Stimulated activated CD4-positive, alpha-beta T cell treated with anti-CD3 and anti-CD28 coated beads, Interleukin-12 subunit alpha, Interleukin-12 subunit beta, amount 100 ng/mL, for 48 hours (primary cell): ENCODE data around the gene GHSR.

Source experiments
- DNase-seq, 3 donors: peaks; one replicate each; pipeline ENCODE4 v3.0.0-alpha.2; 2020; ENCODE audit warnings: low read depth in 2 of 3, low spot score in 1 of 3

GHSR gene, protein sequence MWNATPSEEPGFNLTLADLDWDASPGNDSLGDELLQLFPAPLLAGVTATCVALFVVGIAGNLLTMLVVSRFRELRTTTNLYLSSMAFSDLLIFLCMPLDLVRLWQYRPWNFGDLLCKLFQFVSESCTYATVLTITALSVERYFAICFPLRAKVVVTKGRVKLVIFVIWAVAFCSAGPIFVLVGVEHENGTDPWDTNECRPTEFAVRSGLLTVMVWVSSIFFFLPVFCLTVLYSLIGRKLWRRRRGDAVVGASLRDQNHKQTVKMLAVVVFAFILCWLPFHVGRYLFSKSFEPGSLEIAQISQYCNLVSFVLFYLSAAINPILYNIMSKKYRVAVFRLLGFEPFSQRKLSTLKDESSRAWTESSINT

GRCh38 chr3:172447611-172448579, at the start of gene GHSR:
Gene GHSR, minus strand, starts transcription at chr3:172448456. Its CDS starts 43 bp downstream, at chr3:172448413.
- DNase-seq = no peak

GRCh38 chr3:172490198-172490669, 42.0 kb upstream of the GHSR start:
- peak; percentile 48 to 81 (median 77) for DNase-seq

DNA sequence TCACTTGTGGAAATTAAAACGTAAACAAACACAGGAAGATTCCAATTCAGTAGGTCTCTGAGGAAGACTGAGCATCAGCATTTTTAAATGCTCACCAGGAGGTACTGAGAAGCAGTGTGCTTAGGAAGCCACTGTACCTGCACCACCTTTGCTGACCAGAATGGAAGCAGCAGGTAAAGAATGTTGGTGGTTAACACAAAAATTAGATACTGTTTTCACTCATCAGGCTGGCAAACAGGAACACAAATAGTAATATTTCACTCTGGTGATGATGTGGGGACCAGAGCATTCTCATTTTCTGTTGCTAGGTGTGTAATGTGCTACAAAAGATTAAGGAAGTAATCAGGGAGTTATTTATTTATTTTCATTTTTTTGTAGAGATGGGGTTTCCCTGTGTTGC, 29.9 kb upstream of the GHSR start:
- no peak for DNase-seq

GRCh38 chr3:172476347-172476746, 28.1 kb upstream of the GHSR start:
- DNase-seq = no peak

DNA sequence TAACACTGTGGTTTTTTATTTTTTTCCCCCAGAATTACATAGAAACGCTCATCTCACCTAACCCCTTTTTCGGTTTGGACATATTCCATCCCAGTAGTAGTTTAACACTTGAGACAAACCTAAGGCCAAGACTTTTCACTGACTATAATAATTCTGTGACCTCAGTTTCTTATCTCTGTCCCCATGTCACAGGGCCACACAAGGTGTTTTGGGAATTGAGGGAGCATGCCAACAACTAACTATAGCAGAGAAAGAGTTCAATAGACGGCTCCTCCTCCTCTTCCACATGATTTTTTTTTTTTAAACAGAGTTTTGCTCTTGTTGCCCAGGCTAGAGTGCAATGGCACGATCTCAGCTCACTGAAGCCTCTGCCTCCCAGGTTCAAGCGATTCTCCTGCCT, 27.4 kb upstream of the GHSR start:
- DNase-seq = no peak

GRCh38 chr3:172471903-172472302, 23.6 kb upstream of the GHSR start:
- no peak for DNase-seq

DNA sequence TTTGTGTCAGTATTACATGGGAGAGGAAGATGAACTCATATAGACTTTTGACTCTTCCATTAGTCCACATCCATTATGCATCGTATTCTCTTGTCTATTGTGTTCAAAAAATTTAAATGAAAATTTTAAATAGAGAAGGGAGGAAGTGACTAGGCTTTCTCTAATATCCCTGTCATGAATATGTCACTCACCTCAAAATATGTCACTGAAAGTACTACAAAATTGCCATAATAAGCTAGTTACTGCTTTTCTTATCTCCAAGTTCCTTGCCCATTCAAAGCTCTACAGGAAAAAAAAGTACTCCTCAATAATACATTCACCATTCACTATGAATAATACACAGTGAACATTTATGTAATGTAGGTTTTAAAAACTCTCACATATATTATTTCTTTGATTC, 22.3 kb upstream of the GHSR start:
- DNase-seq = no peak

DNA sequence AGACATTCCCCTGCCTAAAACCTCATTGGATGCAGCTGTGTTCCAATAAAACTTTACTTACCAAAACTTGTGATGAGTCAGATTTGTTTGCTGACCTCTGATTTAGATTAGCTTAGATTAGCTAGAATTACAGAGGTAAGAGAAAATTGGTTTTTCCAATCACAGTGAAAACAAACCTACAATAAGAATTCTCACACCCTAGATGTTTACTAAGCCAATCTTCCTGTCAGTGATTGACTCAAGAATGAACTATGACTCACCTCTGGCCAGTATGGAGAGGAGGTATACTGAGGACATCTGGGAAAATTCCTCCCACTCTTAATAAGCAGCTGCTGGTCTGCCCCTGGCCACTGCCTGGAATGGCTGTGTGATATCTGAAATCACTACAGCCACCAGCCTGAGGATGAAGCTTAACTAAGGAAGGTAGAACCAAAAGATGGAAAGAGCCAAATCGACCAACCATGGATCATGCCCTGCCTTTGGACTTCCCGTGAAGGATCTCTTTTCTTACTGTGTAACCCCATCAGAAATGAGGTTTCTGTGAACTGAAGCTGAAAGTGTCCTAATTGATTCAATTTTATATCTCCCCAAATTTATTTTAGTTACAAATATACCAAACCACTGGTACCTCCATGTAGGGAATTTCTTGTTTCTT, 19.0 kb upstream of the GHSR start:
- DNase-seq = no peak

GRCh38 chr3:172466553-172467130, 18.4 kb upstream of the GHSR start:
- no peak for DNase-seq

DNA sequence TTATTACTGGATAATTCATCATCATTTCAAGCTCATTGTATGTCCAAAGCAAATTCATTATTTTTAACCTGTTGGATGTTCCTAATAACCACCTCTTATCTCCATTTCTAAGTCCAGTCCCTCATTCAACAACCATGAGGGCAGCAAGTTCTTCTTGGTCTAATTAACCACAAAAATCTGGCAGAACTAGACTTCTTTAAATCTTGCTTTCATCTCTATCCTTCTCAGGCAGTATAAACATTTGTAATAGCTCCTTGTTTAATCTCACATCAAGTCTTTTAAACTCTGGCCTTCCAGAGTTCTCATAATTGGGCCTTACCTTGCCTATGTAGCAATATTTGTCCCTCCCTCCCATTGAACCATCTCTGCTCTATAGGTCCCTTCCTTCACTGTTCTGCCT, 17.0 kb upstream of the GHSR start:
- no peak for DNase-seq

GRCh38 chr3:172464306-172464705, 16.1 kb upstream of the GHSR start:
- DNase-seq = no peak

DNA sequence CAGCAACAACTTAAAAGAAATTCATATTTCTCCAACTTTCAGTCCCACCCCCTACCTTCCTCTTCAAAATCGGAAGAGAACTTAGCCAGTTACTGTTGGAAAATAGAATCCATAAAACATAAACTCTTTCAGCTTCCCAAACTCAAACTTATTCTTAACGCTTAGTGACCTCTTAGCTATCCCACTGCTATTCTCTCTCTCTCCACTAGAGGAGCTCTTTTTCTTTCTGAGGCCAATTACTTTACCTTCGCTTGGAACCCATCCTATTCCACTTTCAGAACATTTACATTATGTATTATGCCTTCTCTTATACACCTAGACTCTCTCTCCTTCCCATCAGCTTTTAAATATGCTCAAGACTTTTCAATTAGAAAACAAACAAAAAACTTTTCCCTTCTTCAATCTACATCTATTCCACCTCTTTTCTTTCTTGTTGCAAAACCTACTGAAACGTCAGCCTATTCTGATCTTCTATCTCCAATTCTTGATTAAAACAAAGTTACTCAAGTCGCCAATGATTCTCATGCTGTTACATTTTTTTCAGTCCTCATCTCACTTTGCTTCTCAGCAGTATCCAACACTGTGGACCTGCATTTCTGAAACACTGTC, 13.4 kb upstream of the GHSR start:
- no peak for DNase-seq

DNA sequence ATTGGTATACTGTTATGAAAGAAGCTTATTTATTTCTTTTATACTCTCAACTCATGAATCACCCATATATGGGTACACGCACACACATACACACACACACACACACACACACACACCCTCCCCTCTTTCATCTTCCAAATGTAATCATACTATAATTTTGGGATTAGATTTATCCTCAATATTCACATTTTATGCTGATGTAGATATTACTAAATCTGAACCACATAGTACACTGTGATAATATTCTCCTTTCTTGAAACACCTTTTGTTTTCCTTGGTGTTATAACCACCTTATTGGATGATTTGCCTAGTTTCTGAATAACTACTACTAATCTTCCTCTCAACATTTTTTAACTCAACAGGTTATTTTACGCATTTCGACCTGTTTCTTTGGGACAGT, 8.1 kb upstream of the GHSR start:
- DNase-seq = no peak

DNA sequence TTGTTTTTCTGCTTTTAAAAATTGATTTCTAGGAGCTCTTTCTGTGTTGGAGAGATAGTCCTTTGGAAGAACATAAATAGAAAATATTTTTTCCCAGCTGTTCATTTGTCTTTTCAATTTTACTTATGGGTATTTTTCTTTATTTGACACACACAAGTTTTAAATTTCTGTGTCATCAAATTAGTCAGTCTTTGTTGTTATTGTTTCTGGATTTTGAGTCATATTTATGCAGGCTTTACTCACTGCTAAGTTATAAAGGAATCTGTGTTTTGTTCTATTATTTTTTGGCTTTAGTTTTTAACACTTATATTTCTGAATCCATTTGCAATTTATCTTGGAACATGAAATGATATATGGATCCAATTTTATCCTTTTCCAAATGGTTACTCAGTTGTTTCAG, 5.9 kb upstream of the GHSR start:
- DNase-seq = no peak

GRCh38 chr3:172449466-172450149, 1.4 kb upstream of the GHSR start:
- DNase-seq = no peak

DNA sequence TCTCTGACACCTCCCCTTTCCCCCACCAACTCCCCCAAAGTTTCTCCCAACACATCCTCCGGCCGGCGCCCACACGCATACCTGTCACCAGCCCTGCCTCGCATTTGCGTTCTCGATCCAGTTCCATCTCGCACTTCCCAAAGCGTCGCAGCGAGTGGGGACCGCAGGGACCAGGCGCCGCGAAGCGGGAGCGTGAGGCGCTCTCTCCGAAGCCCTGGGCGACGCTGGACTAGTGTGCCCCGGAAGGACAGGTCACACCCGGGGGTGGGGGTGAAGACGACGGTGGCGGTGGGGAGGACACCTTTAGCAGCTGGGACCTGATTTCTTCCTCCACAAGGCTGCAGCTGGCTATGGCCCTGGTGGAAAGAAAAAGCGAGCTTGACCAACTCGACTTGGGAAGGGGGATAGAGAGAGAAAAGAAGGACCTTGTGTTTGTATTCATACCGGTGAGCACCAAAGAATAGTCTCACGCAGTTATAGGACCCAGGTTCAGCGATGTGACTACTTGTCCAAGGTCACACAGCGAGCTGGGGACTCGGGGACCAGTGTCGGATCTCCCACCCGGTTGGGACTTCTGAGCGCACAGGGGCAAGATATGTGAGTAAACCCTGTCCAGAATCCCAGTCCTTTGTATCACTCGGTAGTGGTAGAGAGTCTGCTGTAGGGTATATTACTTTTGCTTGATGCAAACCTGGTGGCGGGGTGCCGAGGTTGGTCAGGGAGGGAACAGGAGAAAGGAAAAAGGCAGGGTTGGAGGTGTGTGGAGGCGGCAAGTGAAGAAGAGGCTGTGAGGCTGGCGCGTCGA, 607 bp upstream of the GHSR start:
- no peak for DNase-seq

DNA sequence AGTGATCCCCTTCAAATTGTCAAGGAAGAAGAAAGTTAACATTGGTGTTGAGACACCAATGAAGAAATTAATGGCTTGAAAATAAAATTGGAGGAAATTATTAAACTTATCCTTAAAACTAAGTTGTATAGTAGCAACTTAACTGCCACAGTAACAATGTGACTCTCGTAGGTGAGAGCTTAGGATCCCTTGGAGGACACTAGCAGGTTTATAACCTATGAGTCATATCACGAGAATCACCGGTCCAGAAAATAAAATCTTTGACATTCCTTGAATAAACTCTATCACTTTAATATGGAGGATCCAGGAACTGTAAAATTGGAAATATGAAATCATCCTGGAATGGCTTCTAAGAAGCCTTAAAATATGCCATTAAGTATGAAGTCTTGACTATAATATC, 2.1 kb downstream of the GHSR start:
- no peak for DNase-seq

DNA sequence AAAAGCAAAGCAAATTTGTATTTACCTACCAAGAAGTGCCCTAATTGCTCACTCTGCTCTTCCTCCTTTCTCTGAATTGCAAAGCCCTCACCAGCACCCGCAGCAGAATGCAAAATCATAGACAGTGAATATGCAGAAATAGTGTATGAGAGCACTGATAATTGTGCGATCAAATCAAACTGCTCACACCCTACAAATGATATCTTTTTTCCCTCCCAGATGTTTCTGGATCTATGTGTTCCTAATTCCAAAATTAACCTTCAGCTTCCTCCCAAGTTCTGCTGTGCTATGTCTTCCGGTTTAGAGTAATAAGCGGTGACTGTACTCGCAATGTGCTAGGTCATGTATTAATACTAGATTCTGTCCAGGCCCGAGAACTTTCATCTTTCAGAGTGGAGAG, 3.4 kb downstream of the GHSR start:
- no peak for DNase-seq

- no peak for DNase-seq
Measured at GRCh38 chr3:172442606-172443005, 5.7 kb downstream of the GHSR start.
